Measurements from ENCODE around the gene APLF. TPM values are rescaled to one million over a fixed set of nuclear protein-coding genes. Genes with fewer than 3 reads are reported as not detected.
"Not testable (repeated sequence)": the region's sequence is repeated elsewhere in the genome, so short reads cannot be mapped to it uniquely, and the experiment has no call there.

Gene APLF
- total RNA-seq, 4 donors from 2014 or later = 2.9 to 28.5 (median 8.1) TPM

- in situ Hi-C loops (cut with MboI; ENCODE audit: low pct_ligation_motif_present in 1 of 4, low pct_unique_long_range_greater_than_20kb in 1 of 4, low sequenced_read_pairs in 3 of 4) (no loop called here), intact Hi-C loops (cut with DNase I; ENCODE audit: low total_unique reads) (no loop called here)
- TF ChIP-seq POLR2A (IDR thresholded peaks at IDR 0.05) (no peak), POLR2AphosphoS5 (IDR thresholded peaks at IDR 0.05) (no peak), CTCF (IDR thresholded peaks at IDR 0.05) (no peak), EP300 (IDR thresholded peaks at IDR 0.05; ENCODE audit: low read depth) (no peak)
Observed at GRCh38 chr2:68519236-68519635, 51.9 kb downstream of the APLF start.

GRCh38 chr2:68521037-68521436 is 53.7 kb downstream of the APLF start:
- Histone ChIP-seq H3K9me3 (no peaks in the 10 kb centered on the region), H3K27ac (no peak overlapping the region), H3K27me3 (no peaks in the 10 kb centered on the region), H3K4me3 (no peak overlapping the region), H3K4me1 (no peaks in the 10 kb centered on the region), H3K36me3 (no peaks in the 10 kb centered on the region)
- in situ Hi-C loops (cut with MboI; ENCODE audit: low pct_ligation_motif_present in 1 of 4, low pct_unique_long_range_greater_than_20kb in 1 of 4, low sequenced_read_pairs in 3 of 4) = no loop called here
- intact Hi-C loops (cut with DNase I; ENCODE audit: low total_unique reads) = no loop called here
- DNase-seq = no peak
- WGBS, 2 donors (ENCODE audit: low coverage in 1 of 2) = 50 to 71% methylated on average over 1 of the region's 1 CpG
- TF ChIP-seq CTCF (IDR thresholded peaks at IDR 0.05) (no peak), POLR2A (IDR thresholded peaks at IDR 0.05) (no peak), POLR2AphosphoS5 (IDR thresholded peaks at IDR 0.05) (no peak)

More at GRCh38 chr2:68519236-68519635, 51.9 kb downstream of the APLF start:
- no peak overlapping the region for H3K4me3 ChIP-seq
- H3K27me3 ChIP-seq = no peaks in the 10 kb centered on the region
- no peak for DNase-seq
- 83 to 91% methylated on average over 1 of the region's 1 CpG for WGBS, 2 donors (ENCODE audit: low coverage in 1 of 2)
- no peaks in the 10 kb centered on the region for H3K4me1 ChIP-seq
- H3K27ac ChIP-seq = no peak overlapping the region
- H3K9me3 ChIP-seq = peaks cover 0 to under 1% of the 10 kb centered on the region in 2 donors
- no peaks in the 10 kb centered on the region for H3K36me3 ChIP-seq

GRCh38 chr2:68526943-68527342 is 59.6 kb downstream of the APLF start:
- in situ Hi-C loops (cut with MboI; ENCODE audit: low pct_ligation_motif_present in 1 of 4, low pct_unique_long_range_greater_than_20kb in 1 of 4, low sequenced_read_pairs in 3 of 4) = not testable (repeated sequence)
- WGBS, 2 donors (ENCODE audit: low coverage in 1 of 2) = 95 to 100% methylated on average over 3 to 16 of the region's 16 CpGs

GRCh38 chr2:68527343-68528081 is 60.1 kb downstream of the APLF start:
- 95% methylated on average over 38 of the region's 38 CpGs; no CpG with 5 or more reads in 1 of the 2 donors for WGBS, 2 donors (ENCODE audit: low coverage in 1 of 2)
- DNase-seq; H3K36me3 ChIP-seq; intact Hi-C loops (cut with DNase I; ENCODE audit: low total_unique reads); H3K27ac ChIP-seq; H3K4me1 ChIP-seq; H3K9me3 ChIP-seq; H3K4me3 ChIP-seq; in situ Hi-C loops (cut with MboI; ENCODE audit: low pct_ligation_motif_present in 1 of 4, low pct_unique_long_range_greater_than_20kb in 1 of 4, low sequenced_read_pairs in 3 of 4); H3K27me3 ChIP-seq: not testable (repeated sequence)

More at GRCh38 chr2:68526943-68527342, 59.6 kb downstream of the APLF start:
- H3K9me3 ChIP-seq; DNase-seq; H3K4me3 ChIP-seq; H3K4me1 ChIP-seq; H3K27ac ChIP-seq; H3K36me3 ChIP-seq; intact Hi-C loops (cut with DNase I; ENCODE audit: low total_unique reads); H3K27me3 ChIP-seq: not testable (repeated sequence)

GRCh38 chr2:68529156-68529555 is 61.8 kb downstream of the APLF start:
- DNase-seq; intact Hi-C loops (cut with DNase I; ENCODE audit: low total_unique reads); in situ Hi-C loops (cut with MboI; ENCODE audit: low pct_ligation_motif_present in 1 of 4, low pct_unique_long_range_greater_than_20kb in 1 of 4, low sequenced_read_pairs in 3 of 4); H3K27ac ChIP-seq; H3K4me3 ChIP-seq; H3K9me3 ChIP-seq; H3K36me3 ChIP-seq; H3K27me3 ChIP-seq; H3K4me1 ChIP-seq: not testable (repeated sequence)
- WGBS, 2 donors (ENCODE audit: low coverage in 1 of 2) = 97 to 100% methylated on average over 3 to 16 of the region's 16 CpGs

- H3K9me3 ChIP-seq; H3K4me1 ChIP-seq; in situ Hi-C loops (cut with MboI; ENCODE audit: low pct_ligation_motif_present in 1 of 4, low pct_unique_long_range_greater_than_20kb in 1 of 4, low sequenced_read_pairs in 3 of 4); intact Hi-C loops (cut with DNase I; ENCODE audit: low total_unique reads); H3K36me3 ChIP-seq; H3K4me3 ChIP-seq; H3K27me3 ChIP-seq; H3K27ac ChIP-seq; DNase-seq: not testable (repeated sequence)
- WGBS, 2 donors (ENCODE audit: low coverage in 1 of 2) = 96% methylated on average over 16 of the region's 17 CpGs; no CpG with 5 or more reads in 1 of the 2 donors
Observed at GRCh38 chr2:68529651-68530050, 62.3 kb downstream of the APLF start.
